DOHH2 (cell line): ENCODE results near the gene HSPB7.
"Not testable (repeated sequence)": the region's sequence is repeated elsewhere in the genome, so short reads cannot be mapped to it uniquely, and the experiment has no call there.

Source experiments
- EZH2phosphoT487 ChIP-seq: fragments of 200-600 bp; sonication (generic); IDR thresholded peaks from 2 replicates; pipeline ENCODE4 v1.6.1; 2017; ENCODE audit warnings: borderline replicate concordance, mild to moderate bottlenecking, antibody characterized with exemption, low read length, moderate library complexity, mixed read lengths
- TF ChIP-seq, protein P1 (sequence below): fragments of 200-600 bp; sonication (generic); IDR thresholded peaks from one replicate; pipeline ENCODE4 v1.5.1; 2014; ENCODE audit warnings: antibody characterized with exemption, mild to moderate bottlenecking, low read depth, low read length; ENCODE audit not compliant: poor library complexity, severe bottlenecking

DNA sequence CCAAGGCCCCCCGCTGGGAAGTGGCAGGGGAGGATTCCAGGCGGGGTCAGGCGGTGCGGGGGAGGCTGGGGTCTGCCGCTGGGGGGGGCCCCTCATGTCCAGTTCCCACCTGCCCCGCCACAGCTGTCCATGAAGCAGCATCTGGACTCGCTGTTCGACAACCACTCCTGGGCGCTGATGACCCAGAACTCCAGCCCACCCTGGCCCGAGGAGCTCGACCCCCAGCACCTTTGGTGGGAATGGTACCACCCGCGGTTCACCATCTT is 11.1 kb upstream of the HSPB7 start:
- TF ChIP-seq, protein P1, sequence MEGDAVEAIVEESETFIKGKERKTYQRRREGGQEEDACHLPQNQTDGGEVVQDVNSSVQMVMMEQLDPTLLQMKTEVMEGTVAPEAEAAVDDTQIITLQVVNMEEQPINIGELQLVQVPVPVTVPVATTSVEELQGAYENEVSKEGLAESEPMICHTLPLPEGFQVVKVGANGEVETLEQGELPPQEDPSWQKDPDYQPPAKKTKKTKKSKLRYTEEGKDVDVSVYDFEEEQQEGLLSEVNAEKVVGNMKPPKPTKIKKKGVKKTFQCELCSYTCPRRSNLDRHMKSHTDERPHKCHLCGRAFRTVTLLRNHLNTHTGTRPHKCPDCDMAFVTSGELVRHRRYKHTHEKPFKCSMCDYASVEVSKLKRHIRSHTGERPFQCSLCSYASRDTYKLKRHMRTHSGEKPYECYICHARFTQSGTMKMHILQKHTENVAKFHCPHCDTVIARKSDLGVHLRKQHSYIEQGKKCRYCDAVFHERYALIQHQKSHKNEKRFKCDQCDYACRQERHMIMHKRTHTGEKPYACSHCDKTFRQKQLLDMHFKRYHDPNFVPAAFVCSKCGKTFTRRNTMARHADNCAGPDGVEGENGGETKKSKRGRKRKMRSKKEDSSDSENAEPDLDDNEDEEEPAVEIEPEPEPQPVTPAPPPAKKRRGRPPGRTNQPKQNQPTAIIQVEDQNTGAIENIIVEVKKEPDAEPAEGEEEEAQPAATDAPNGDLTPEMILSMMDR = not testable (repeated sequence)
- not testable (repeated sequence) for TF ChIP-seq EZH2phosphoT487
